Measurements from ENCODE around the gene SS18L1.

The SS18L1 gene

GRCh38 chr20:62120365-62120762 is 23.2 kb upstream of the SS18L1 start:
- DNase-seq (ENCODE audit: low read depth): no peak

GRCh38 chr20:62120990-62121775 is 22.4 kb upstream of the SS18L1 start:
- no peak for DNase-seq (ENCODE audit: low read depth)

DNA sequence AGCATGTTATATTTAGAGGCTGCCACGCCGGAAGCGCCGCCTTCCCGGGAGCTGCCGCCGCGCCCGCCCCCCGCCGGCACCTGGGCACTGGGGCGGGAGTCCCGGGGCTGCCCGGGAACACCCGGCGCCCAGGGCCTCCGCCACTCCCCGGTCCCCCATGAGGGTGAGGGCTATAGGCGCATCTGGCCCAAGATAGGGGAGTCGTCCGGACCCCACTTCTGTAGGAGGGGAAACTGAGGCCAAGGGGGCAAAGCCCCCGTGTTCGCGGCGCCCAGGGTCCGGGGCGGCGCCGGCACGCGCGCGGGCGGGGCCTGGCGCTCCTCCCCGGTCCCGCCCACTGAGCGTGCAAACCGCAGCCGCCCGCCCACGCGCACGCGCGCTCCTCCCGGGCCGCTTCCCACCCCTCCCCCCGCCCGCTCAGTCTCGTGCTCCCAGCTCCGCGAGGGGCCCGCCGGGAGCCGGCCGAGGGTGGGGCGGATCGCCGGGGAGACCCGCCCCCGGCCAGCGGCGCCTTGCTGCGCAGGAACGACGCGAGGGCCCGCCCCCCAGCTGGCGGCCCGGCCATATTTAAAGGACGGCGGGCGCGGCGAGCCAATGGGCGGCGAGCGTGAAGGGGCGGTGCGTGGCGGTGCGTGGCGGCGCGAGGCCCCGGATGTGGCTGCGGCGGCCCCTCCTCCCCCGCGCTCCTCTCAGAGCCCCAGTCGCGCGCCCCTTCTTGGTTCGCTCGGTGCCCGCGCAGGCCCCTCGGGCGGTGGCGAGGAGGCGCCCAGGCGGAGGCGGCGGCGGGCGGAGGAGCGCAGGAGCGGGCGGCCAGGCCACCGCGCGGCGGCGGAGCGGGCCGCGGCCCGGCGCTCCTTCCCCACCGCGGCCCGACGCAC is 21.6 kb upstream of the SS18L1 start, which contains the start of gene LSM14B:
Gene LSM14B, plus strand, starts transcription at position 700 of the 878 bp plus-strand sequence. CDS start 192 bp downstream, outside the sequence.
- peak; percentile 95 for DNase-seq (ENCODE audit: low read depth)

DNA sequence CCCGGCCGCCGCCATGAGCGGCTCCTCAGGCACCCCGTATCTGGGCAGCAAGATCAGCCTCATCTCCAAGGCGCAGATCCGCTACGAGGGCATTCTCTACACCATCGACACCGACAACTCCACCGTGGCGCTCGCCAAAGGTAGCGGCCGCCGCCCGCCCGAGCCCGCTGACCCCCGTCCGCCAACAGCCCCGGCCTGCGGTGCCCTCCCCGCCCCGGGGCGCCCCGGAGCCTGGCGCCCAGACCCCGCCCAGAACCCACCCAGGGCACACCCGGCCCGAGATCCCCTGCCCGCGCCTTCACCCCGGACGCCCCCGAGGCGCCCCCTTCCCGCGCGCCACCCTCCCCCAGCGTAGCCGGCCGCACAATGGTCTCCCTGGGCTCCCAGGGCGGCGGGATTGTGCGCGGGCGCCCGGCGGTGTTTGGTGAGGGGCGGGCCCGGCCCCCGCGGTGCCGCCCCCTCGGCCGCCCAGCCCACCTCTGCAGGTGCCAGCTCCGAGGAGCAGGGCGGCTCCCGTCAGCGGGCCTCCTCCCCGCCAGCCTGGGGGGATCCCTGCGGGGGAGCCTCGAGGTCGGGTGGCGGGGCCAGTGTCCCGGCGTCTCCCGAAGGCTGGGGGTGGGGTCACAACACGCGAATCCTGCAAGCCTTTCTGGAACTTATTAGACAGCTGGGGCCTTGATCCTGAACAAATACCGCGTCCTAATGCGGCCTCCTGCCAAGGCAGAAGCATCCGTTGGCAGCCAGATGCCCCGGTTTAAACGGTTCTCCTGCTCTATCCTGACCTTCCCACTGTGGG is 20.7 kb upstream of the SS18L1 start:
- DNase-seq (ENCODE audit: low read depth): peak; percentile 27

- no peak for DNase-seq (ENCODE audit: low read depth)
Measured at GRCh38 chr20:62123450-62124118, 20.0 kb upstream of the SS18L1 start.

GRCh38 chr20:62126141-62126540 is 17.4 kb upstream of the SS18L1 start:
- DNase-seq (ENCODE audit: low read depth): no peak

- DNase-seq (ENCODE audit: low read depth): no peak
Measured at GRCh38 chr20:62127799-62128198, 15.8 kb upstream of the SS18L1 start.

- no peak for DNase-seq (ENCODE audit: low read depth)
Measured at GRCh38 chr20:62128502-62128901, 15.1 kb upstream of the SS18L1 start.

GRCh38 chr20:62129731-62130531 is 13.6 kb upstream of the SS18L1 start:
- DNase-seq (ENCODE audit: low read depth): no peak

GRCh38 chr20:62131560-62132320 is 11.8 kb upstream of the SS18L1 start:
- DNase-seq (ENCODE audit: low read depth): no peak

DNA sequence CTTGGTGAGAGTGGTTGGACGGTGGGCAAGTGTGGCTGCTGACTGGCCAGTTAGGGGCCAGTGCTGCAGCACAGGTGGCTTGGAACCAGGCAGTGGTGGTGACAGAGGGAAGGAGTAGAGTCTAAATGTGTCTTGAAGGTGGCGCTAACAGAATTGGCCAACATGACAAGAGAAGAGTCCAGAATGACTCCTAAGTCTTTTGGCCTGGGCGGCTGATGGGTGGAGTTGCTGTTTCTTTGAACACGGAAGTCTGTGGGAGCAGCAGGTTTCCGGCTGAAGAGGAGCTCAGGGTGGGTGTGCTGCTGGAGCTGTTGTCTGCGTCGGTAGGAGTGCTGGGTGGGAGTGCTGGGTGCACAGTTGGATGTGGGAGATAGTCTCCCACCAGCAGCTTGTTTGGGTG is 11.1 kb upstream of the SS18L1 start:
- no peak for DNase-seq (ENCODE audit: low read depth)

DNA sequence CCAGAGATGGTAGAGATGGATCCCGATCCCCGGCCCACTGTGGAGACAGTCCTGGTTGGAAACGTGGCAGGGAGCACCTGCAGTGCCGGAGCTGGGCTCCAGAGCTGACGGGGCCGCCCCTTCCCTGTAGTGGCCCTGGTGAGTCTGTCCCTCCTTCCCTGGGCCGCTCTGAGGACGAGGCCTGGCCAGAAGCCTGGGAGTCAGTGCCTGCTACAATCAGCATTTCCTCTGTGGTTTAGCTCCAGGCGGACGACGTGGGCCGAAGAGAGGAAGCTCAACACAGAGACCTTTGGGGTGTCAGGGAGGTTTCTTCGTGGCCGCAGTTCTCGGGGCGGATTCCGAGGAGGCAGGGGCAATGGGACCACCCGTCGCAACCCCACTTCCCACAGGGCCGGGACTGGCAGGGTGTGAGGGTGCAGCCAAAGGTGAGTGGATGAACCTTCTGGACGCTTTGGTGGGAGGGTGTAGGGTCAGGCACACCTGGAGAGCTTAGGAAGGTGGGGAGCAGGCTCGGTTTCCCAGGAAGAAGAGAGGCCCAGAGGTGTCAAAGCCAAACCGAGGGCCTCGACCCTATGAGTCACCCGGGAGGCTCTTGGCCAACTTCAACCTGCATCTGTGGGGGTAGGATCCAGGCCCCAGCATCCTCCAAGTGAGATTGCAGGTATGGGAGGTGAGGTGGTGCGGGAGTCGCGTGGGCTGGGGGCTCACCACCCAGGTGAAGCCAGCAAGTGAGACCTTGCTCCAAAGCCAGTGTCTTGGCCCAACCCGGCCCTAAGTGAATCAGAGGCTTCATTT is 10.3 kb upstream of the SS18L1 start:
- DNase-seq (ENCODE audit: low read depth): no peak

GRCh38 chr20:62133864-62134263 is 9.7 kb upstream of the SS18L1 start:
- DNase-seq (ENCODE audit: low read depth): no peak

DNA sequence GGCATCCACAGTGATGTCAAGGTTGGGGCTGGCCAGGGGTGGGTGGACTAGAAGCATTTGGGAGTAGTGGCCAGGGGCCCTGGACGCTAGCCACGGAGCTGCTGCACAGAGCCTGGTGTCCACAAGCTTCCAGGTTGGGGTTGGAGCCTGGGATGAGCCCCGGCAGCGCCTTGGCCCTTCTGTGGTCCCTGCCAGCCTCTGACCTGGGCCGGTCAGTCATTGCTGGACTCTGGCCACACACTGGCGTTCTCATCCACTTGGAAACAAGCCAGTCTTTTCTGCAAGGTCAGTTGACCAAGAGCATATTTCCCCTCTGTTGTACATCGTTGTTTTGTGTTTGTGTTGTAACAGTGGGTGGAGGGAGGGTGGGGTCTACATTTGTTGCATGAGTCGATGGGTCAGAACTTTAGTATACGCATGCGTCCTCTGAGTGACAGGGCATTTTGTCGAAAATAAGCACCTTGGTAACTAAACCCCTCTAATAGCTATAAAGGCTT is 8.8 kb upstream of the SS18L1 start:
- no peak for DNase-seq (ENCODE audit: low read depth)

DNA sequence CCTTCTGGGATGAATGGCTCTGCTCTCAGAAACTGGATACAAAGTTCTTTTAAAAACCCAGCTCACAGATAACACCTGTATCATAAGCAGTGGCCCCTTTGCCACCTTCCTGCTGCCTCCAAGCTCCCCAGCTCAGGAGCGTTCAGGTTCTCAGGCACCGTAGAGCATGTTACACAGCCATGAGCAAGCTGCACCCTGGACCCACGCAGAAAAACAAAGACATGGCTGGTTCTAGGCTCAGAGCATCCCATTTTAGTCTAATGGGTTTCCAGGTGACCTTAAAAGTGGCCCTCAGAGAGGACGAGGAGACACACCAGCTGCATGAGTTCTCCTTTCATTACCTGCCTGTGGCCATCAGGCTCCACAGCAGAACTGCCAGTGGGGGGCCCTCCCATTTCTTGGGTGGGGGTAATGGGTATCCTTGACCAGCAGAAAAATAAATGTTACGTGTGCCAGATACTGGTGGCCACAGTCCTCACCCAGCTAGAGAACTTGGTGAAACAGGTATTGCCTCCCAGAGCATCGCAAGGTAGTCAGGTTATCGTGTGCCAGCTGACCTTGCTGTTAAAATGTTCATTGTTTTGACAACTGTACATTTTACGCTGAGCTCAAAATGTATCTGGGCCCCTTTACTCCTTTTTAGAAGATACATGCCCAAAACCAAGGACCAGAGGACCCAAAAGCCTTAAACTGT is 7.8 kb upstream of the SS18L1 start:
- no peak for DNase-seq (ENCODE audit: low read depth)

DNA sequence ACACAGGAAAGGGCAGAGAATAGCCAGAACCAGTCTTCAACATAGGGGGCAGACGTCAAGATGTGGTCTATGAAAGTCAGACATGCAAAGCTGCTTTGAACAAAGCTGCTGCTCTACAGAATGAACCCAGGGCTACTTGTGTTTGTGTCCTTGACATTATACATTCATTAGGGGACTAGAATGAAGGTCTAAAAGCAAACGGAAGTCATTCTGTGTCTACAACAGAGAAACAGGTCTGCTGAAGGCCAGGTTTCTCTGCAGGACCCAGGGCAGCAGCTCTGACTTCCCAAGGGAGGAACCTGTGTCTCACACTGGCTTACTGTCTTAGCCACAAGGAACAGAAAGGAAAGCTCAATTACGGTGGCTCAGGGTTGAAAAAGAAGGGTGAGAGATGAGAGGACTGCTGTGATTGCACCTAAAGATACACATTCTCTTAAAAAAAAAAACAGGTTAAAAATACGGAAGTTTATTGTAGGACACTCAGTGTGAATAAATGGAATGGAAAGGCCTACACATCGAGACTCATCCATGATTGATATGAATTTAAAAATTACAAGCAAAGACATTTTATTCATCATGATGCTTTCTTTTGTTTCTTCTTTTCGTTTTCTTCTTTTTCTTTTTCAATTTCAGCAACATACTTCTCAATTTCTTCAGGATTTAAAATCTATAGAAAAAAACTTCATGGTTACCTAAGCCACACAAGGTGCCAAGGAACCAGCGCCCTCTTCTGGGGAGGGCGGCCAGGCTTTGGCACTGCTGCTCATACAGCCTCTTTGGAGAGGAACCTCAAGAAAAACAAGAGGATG is 7.1 kb upstream of the SS18L1 start:
- peak; percentile 65 for DNase-seq (ENCODE audit: low read depth)

GRCh38 chr20:62137092-62137384 is 6.5 kb upstream of the SS18L1 start:
- DNase-seq (ENCODE audit: low read depth): no peak

Data from activated T-cell treated with anti-CD3 and anti-CD28 coated beads for 1 hour (primary cell).